Measurements from ENCODE around the gene ANTXRL.
"Not testable (repeated sequence)": the region's sequence is repeated elsewhere in the genome, so short reads cannot be mapped to it uniquely, and the experiment has no call there.

ANTXRL gene

GRCh38 chr10:46375406-46375805 is 88.6 kb downstream of the ANTXRL start, which contains the start of gene ANXA8L1:
ANXA8L1 (plus strand) TSS chr10:46375776; CDS start chr10:46375852, 76 bp downstream.
- not testable (repeated sequence) for DNase-seq

- not testable (repeated sequence) for DNase-seq
These were observed 90.2 kb downstream of the ANTXRL start for GRCh38 chr10:46377022-46377421.

GRCh38 chr10:46377651-46378050 is 90.9 kb downstream of the ANTXRL start:
- not testable (repeated sequence) for DNase-seq

- DNase-seq, result not testable (repeated sequence)
These were observed 91.3 kb downstream of the ANTXRL start for GRCh38 chr10:46378108-46378507.

- DNase-seq, result not testable (repeated sequence)
These were observed 92.5 kb downstream of the ANTXRL start for GRCh38 chr10:46379233-46379848.
